GM18499 (cell line): ENCODE measurements around the gene FCAMR.

Experiments used
- ATAC-seq: cut with Tn5 transposase; IDR thresholded peaks from one replicate; pipeline ENCODE4 v1.9.1; 2021; ENCODE audit warnings: moderate number of reproducible peaks; ENCODE audit not compliant: insufficient read depth, unreplicated experiment

The FCAMR gene

GRCh38 chr1:207001492-207002245 is 31.4 kb upstream of the FCAMR start:
- ATAC-seq, result no peak

GRCh38 chr1:207000651-207001291 is 30.5 kb upstream of the FCAMR start:
- ATAC-seq, result no peak

GRCh38 chr1:206998816-206999215 is 28.6 kb upstream of the FCAMR start:
- no peak for ATAC-seq

- ATAC-seq, result no peak
Measured at GRCh38 chr1:206992790-206993189, 22.5 kb upstream of the FCAMR start.

- no peak for ATAC-seq
Measured at GRCh38 chr1:206987873-206988272, 17.6 kb upstream of the FCAMR start.

GRCh38 chr1:206986885-206987284 is 16.6 kb upstream of the FCAMR start:
- no peak for ATAC-seq

GRCh38 chr1:206986402-206986801 is 16.1 kb upstream of the FCAMR start:
- no peak for ATAC-seq

- ATAC-seq, result no peak
Measured at GRCh38 chr1:206985162-206985749, 15.0 kb upstream of the FCAMR start.

GRCh38 chr1:206982216-206982615 is 12.0 kb upstream of the FCAMR start:
- no peak for ATAC-seq

GRCh38 chr1:206979379-206980043 is 9.3 kb upstream of the FCAMR start:
- ATAC-seq, result no peak

- ATAC-seq, result no peak
Measured at GRCh38 chr1:206978259-206978658, 8.0 kb upstream of the FCAMR start.

- no peak for ATAC-seq
Measured at GRCh38 chr1:206975306-206975705, 5.0 kb upstream of the FCAMR start.

- no peak for ATAC-seq
Measured at GRCh38 chr1:206974140-206974539, 3.9 kb upstream of the FCAMR start.

GRCh38 chr1:206972728-206973127 is 2.5 kb upstream of the FCAMR start:
- no peak for ATAC-seq

GRCh38 chr1:206971029-206971655 is 882 bp upstream of the FCAMR start:
- no peak for ATAC-seq

- no peak for ATAC-seq
Measured at GRCh38 chr1:206969090-206969489, 1.2 kb downstream of the FCAMR start.

GRCh38 chr1:206967096-206967849 is 3.0 kb downstream of the FCAMR start:
- no peak for ATAC-seq

- ATAC-seq, result no peak
Measured at GRCh38 chr1:206965781-206966180, 4.5 kb downstream of the FCAMR start.

GRCh38 chr1:206963740-206964139 is 6.5 kb downstream of the FCAMR start:
- no peak for ATAC-seq

- ATAC-seq, result no peak
Measured at GRCh38 chr1:206963119-206963712, 7.0 kb downstream of the FCAMR start.
